ENCODE results near the gene LYPLA2.
A peak's percentile ranks its signal among the peaks of the same experiment; 100 is the strongest.
"Not testable (repeated sequence)": the region's sequence is repeated elsewhere in the genome, so short reads cannot be mapped to it uniquely, and the experiment has no call there.

LYPLA2 gene

DNA sequence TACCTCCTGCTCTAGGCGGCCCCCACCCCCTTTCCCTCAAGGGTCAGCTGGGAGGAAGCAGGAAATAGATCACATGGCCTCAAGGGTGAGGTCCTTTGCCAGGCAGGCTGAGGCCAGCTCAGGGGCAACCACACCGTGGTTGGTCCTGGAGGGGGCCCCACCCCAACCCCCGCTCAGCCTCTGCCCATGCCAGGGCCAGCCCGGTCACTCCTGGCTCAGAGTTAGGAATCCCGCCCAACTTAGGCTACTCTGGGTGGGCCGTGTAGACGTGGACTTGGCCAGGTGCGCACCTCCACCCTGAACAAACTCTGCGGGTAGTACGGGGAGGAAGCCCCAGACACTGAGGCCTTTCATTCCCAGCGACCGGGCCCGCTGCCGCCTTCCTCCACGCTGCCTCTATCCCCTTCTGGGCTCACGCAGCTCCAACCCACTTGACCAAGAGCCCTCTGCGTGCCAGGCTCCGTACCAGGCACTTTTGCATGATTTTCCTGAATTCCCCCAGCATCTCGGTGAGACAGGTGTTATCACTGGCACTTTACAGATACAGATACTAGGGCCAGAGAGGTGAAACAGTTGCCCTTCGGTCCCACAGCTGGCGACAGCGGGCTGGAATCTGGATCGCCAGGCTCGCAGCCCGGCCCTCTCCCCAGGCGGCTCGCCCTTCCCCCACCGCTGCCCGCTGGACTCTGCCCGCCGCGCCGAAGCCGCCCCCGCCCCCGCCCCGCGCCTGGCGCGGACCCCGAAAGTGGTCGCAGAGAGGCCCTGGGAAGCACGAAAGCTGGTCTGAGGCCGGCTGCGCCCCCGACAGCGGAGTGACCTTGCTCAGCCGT, 8.8 kb downstream of the LYPLA2 start:
- DNase-seq: peak in 13 of 56 donors; percentile 18 to 70 (median 50)

DNA sequence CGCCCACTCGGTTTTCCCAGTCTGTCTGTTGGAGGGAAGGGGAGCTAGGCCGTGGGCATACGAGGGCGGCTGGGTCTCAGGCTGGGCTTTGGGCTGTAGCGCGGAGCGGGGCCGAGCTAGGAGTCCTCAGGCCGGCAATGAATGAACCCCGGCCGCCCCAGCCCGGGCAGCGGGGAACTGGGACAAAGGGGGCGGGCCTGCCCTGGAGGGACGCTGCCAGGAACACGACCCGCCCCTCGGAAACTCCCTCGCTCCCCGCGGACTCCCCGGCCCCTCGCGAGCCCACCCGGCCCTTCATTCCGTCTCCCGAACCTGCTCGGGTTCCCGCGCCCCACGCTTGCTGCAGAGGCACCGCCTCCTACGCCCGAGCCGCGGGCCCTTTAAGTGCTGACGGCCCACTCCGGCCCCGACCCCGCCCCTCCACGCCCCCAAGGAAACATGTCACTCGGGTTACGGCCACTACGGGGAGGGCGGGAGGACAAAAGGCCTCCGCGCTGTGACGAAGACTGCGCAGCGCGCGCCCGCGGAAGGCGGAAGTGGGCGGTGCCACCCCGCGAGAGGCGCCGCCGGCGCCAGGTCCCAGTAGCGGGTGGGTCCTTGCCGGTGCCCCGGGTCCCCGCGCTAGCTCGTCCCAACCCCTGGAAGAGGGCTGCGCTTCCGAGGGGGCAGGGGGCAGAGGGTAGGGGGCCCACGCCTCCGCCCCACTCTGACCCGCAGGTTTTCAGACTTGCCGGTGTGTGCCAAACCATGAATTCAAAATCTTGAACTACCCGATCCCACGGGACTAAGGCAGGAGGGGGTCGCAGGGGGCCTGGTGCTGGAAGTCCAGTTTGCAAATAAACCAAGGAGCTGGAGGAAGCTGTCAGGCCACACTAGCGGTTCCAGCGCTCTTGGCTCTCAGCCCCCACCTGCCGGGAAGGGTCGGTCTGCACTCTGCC, 9.7 kb downstream of the LYPLA2 start, which contains the start of gene GALE:
GALE (minus strand) TSS at position 355 of the 938 bp plus-strand sequence. CDS start 1,747 bp downstream, outside the sequence.
- peak; percentile 71 to 98 (median 94) for DNase-seq

DNA sequence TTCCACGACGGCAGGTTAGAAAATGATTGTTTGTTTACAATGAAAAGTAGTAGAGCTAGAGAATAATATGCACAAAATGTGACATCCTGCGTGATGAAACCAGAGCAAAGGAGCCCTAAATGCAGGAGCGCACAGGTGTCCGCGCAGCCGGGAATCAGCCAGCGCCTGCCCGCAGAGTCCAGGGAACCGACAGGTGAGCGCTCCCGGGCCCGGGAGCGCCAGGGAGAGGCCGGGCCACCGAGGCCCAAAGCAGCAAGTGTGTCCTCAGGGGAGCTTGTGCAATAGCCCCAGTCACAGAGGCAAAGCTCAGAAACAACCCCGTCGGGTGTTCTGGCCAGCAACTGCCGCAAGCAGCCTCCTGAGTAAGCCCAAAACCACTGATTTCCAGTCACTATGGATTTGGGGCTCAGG, 10.4 kb downstream of the LYPLA2 start:
- DNase-seq: no peak

DNA sequence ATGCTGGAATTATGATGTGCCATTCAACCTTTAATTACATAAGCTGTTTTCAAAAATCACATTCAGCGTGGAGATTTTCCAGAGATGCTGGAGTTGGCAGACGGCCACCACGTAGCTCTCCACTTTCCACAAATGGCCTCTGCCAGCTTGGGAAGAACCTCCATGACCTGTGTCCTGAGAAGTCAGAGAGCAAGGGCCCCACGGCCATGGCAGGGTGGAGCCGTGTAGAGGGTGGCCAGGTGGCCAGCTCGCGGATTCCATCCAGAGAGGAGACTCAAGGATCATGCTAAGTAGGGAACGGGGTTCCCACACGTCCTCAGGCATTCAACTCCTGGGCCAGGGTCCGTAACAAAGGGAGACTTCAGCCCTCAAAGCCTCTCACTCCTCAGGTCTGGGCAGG, 10.9 kb downstream of the LYPLA2 start:
- DNase-seq: peak in 1 of 56 donors; percentile 8

DNA sequence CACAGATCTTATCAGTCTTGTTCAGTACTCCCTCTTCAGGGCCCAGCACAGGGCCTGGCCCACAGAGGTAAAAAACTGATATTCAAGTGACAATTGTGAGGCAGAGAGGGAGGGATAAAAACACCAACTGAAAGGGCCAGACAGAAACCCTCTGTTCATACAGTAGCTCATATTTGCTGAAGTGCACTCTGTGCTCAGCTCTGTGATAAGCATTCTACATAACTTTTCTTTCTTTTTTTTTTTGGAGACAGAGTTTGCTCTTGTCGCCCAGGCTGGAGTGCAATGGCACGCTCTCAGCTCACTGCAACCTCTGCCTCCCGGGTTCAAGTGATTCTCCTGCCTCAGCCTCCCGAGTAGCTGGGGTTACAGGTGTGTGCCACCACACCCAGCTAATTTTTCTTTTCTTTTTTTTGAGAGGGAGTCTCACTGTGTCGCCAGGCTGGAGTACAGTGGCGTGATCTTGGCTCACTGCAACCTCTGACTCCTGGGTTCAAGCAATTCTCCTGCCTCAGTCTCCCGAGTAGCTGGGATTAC, 11.9 kb downstream of the LYPLA2 start:
- DNase-seq: not testable (repeated sequence)

DNA sequence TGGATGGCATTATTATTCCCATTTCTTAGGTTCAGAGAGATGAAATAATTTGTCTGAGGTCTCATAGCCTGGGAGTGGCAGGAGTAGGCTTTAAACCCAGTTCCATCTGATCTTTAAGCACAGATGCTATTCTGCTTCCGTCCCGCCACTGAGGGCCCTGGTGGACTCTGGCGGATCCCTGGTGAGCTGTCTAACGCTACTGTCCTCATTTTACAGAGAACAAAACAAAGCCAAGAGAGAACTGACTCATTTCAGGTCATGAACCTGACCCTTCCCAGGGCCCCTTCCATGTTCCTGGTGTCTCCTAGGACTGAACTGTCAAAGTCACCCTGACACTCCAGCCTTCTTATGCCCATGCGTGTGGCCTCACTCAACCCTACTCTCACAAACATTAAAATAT, 12.7 kb downstream of the LYPLA2 start:
- DNase-seq: no peak

DNA sequence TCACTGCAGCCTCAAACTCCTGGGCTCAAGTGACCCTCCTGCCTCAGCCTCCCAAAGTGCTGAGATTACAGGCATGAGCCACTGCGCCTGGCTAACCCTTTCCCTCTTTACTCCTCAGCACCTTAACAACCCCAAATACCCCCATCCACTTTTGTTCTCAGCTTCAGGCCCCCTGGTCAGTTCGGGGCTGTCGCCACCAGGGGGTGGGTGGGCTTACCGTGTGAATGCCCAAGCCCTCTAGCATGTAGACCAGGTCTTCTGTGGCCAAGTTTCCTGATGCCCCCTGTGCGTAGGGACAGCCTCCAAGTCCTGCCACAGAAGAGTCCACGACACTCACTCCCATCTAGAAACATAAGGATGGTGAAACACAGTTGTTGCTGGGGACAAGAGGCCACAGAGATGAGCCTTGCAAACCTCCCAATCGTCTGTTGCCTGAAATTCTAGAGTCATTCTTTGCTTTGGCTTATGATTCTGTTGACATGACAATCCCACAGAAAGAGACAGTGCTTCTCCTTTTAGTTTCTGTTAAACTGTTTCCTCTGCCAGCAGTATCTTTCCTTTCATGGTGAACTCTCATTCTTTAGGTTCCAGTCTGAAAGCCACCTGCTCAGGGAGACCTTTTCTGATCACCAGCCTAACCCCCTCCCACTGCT, 13.4 kb downstream of the LYPLA2 start:
- no peak for DNase-seq

DNA sequence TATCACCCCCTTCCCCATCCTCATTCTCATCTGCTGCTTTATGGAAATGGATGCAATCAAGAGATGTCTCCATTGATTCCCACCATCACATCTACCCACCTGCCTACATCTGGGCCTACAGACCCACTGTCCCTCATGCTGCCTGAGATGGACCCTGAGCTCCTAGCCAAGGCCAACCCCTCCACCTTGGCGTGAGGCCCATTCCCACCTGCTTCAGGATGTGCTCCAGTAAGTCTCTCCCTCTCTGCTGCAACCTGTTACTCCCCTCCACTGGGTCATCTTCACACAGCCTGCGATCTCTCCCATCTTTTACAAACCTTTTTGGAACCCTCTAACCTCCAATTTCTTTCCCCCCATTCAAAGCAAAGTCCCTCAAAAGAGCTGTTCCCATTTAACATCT, 14.1 kb downstream of the LYPLA2 start:
- DNase-seq: no peak

DNA sequence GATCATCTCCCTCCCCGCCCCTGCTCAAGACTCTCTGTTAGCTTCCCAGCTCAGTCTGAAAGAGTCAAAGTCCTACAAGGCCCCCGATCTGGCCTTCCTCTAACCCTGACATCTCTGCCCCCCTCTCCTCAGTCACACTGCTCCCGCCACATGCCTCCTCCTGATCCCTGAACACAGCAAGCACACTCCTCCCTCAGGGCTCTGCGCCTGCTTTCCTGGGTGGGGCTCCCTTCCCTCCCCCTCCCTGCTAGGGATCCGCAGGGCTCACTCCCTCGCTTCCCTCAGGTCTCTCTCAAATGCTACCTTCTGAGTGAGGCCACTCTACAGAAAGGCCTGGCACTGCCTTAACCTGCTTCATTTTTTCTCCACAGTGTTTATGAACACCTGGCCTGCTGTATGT, 15.3 kb downstream of the LYPLA2 start:
- no peak for DNase-seq

DNA sequence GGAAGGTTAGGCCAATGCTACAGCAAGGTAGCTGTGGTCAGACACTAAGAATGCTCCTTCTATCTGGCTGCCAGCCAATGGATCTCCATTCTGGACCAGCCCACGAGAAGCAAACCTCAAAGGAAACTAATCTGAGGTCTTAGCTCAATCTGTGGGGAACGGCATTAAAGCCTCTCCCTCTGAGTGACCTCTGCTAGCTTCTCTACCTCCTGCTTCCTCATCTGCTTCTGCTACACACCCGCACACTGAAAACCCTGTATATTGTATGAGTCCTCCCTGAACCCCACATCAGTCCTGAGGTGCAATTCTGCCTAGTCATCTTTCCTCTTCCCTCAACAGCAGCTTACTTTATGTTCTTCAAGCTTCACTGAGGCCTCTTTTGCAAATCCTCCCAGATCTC, 16.5 kb downstream of the LYPLA2 start:
- no peak for DNase-seq

DNA sequence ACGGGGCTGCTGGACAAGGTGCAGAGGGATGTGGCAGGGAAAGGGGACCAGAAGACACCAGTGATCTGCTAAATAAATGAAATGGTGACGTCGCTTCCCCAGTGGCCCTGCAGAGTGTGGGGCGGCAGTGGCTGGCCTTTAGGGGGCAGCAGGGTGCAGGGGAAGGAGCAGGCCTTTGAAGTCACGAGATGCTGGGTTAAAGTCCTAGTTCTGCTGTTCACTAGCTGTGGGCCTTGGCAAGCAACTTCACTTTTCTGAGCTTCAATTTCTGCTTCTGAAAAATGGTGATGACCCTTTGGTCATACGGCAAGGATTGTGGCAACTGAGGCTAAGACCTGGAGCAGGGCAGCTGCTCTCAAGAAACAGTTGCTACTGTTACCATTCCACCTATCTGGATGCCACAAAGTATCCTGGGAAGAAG, 18.8 kb downstream of the LYPLA2 start:
- DNase-seq: peak in 35 of 56 donors; percentile 7 to 68 (median 27)

DNA sequence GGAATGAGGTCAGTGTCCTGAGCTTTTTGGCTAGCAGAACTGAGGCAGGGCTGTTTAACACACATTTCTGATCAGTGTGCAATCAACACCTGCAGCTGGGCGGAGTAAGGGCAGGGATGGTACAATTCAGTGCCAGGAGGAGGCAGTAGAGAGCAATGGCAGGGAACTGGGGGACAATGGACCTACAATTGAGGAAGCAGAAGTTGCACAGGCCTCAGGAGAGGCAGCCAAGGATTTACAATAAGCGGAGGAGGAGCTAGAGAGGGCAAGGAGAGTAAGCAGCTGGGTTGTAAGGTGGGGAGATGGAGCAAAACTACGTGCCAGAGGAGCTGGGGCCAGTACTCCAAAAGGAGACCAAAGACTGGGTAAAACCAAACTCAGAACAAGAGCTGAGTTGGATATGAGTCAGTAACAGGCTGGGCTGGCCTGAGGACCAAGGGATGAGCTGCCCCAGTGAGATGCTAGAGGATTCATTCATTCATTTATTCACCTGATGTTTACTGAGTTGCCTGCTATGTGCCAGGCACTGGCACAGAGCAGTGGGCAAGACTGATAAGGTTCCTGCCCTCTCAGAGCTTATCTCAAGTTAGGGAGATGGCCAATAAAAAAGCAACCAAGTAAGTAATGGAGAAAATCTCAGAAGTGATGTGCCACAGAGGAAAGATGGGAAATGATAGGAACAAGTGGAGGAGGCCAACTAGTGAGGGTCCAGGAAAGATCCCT, 20.0 kb downstream of the LYPLA2 start:
- peak in 12 of 56 donors; percentile 8 to 36 (median 18) for DNase-seq

DNA sequence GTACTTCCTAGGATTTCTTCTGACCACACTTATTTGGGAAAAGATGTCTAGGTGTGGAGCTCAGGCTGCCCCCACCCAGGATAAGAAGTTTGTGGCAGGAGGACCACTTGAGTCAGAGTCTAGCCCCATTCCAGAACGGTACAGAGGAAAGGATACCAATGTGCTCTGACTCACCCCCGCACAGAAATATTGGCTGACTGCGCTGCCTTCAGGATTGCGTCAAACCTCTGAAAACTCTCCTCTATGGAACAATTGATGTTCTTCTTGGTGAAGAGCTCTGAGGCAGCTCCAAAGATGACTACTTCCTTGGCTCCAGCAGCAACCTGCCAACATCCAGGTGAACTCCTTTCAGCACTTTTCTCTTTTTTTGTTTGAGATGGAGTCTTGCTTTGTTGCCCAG, 23.1 kb downstream of the LYPLA2 start:
- DNase-seq: no peak

DNA sequence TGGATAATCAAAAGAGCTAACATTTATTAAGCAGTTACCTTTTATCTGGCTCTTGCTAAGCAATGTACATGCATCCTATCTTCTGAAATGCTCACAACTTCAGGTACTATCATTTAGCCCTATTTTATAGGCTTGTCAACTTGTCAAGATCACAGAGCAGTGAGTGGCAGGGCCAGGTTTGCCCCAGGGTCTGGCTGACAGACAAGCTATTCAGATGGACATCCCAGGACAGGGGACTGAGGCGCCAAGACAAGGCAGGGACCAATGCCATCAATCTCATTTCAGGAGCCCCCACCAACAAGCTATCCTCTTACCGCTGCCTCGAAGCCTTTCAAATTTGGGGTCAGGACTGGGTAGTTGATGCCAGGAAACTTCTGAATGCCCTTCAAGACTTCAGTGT, 25.4 kb downstream of the LYPLA2 start:
- no peak for DNase-seq

DNA sequence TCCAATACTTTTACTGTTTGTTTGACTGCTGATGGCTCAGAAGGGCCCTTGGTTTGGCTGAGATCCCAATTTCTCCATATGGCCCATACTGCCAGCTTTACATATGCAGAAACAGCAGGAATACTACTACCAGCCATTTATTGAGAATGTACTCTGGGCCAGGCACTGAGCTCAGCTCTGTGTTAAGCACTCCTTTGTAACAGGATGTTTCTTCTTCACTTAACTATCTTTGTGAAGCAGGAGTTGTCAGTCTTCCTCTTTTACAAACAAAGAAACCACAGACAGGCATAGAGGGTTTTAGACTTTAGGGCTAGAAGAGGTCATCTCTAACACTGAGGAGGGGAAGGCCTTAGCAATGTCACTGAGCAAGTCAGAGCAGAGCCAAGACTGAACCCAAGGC, 26.0 kb downstream of the LYPLA2 start:
- DNase-seq: no peak

DNA sequence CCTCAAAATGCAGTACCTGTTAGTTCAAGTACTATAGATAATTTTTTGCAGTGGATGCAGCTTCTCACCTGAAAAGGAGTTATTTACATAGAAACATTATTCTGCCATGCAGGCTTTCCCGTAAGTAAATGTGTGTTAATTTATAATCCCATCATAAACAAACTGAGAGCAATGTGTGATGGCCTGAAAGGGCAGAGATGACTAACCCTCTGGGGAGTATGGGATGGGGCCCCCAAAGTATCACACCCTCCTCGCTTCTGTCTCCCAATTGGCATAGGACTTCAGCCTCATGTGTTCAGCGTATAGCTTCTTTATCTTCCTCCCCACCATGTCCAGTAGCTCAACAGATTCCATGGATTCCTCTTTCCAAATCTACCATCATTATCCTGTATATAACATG, 26.7 kb downstream of the LYPLA2 start:
- no peak for DNase-seq

DNA sequence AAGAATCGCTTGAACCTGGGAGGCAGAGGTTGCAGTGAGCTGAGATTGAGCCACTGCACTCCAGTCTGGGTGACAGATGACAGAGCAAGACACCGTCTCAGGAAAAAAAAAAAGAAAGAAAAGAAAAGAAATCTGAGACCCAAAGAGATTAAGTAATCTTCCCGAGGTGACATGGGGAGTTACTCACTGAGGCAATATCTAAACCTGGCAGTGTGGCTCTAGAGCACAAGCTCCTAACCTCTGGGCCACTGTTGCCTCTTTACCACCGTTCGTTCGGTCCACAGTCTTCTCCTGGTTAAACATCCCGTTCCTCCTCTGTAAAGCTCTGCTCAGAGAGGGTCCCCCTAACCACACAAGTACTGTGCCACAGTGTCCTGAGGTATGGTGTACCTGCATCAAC, 32.8 kb downstream of the LYPLA2 start:
- no peak for DNase-seq

DNA sequence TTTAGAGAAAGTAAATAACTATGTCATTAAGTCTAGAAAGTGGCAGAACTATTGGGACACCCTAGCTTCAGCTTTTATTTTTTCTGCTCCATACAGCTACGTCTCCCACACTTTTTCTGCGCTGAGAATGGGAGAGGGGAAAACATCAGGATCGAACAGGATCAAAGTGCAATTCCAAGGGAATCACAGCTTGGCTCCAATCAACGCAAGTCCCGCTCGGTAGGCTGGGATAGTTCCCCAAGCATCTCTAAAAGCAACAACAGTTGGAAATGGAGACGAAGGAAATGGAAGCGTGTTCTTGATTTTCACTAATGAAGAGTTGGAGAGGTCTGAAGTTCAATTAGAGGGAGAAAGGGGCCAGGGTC, 33.7 kb downstream of the LYPLA2 start:
- no peak for DNase-seq

DNA sequence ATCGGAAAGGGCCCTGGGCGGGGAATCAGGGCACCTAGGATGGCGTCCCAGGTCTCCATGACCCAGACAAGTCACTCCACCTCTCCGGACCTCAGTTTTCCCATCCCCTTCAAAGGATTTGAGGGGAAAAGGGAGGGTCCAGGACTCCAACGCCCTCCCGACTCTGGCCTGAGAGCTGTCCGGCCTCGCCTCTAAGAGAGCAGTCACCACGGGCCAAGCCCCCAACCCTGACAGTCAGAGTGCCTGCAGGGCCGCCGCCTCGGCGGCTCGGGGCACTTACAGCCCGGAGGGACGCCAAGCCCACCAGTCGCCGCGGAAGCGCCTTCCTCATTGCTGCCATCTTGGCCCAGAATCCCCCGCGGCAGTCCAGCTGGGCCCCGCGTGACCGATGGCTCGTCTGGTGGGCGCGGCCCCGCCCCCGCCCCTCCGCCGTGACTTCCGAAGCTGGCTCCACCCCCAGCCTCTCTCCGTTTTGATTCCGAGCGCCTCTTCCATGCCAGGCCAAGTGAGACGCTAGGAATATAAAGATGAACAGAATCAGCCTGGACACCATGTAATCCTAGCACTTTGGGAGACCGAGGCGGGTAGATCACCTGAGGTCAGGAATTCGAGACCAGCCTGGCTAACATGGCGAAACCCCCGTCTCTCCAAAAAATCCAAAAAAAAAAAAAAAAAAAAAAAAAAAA, 34.3 kb downstream of the LYPLA2 start, which contains the start of gene HMGCL:
HMGCL (minus strand) TSS at position 354 of the 686 bp plus-strand sequence; CDS start at position 340, 14 bp downstream.
- peak in 55 of 56 donors; percentile 20 to 95 (median 84) for DNase-seq

Measured in nucleus accumbens (tissue), 56 donors.